ENCODE results near the gene NPEPPS.

NPEPPS gene

GRCh38 chr17:47653442-47653841 lies 122.5 kb downstream of the NPEPPS start:
- no peaks in the 10 kb centered on the region for H3K27me3 ChIP-seq (ENCODE audit: control insufficient read depth, insufficient read depth, low read length)
- peaks cover 76% of the 10 kb centered on the region for H3K36me3 ChIP-seq (ENCODE audit: control insufficient read depth, low read depth, low read length)
- peaks cover 17% of the 10 kb centered on the region for H3K4me1 ChIP-seq (ENCODE audit: control insufficient read depth, low read depth, low read length)
- no peaks in the 10 kb centered on the region for H3K9me3 ChIP-seq (ENCODE audit: control insufficient read depth, low read depth, low read length)
- no peak overlapping the region for H3K27ac ChIP-seq (ENCODE audit: low read length)
- no peak overlapping the region for H3K4me3 ChIP-seq (ENCODE audit: low read length)
- no peak overlapping the region for H3K9ac ChIP-seq (ENCODE audit: low read length)

GRCh38 chr17:47654991-47655390 lies 124.1 kb downstream of the NPEPPS start:
- Histone ChIP-seq H3K9me3 (ENCODE audit: control insufficient read depth, low read depth, low read length) (no peaks in the 10 kb centered on the region), H3K27ac (ENCODE audit: low read length) (no peak overlapping the region), H3K27me3 (ENCODE audit: control insufficient read depth, insufficient read depth, low read length) (no peaks in the 10 kb centered on the region), H3K4me3 (ENCODE audit: low read length) (no peak overlapping the region), H3K36me3 (ENCODE audit: control insufficient read depth, low read depth, low read length) (peaks cover 89% of the 10 kb centered on the region), H3K9ac (ENCODE audit: low read length) (no peak overlapping the region), H3K4me1 (ENCODE audit: control insufficient read depth, low read depth, low read length) (peaks cover 17% of the 10 kb centered on the region)

- H3K27me3 ChIP-seq (ENCODE audit: control insufficient read depth, insufficient read depth, low read length) = no peaks in the 10 kb centered on the region
- H3K4me3 ChIP-seq (ENCODE audit: low read length) = no peak overlapping the region
- H3K9ac ChIP-seq (ENCODE audit: low read length) = no peak overlapping the region
- H3K9me3 ChIP-seq (ENCODE audit: control insufficient read depth, low read depth, low read length) = no peaks in the 10 kb centered on the region
- no peak overlapping the region for H3K27ac ChIP-seq (ENCODE audit: low read length)
- H3K4me1 ChIP-seq (ENCODE audit: control insufficient read depth, low read depth, low read length) = peaks cover 11% of the 10 kb centered on the region
- H3K36me3 ChIP-seq (ENCODE audit: control insufficient read depth, low read depth, low read length) = peaks cover 97% of the 10 kb centered on the region
Observed at GRCh38 chr17:47660064-47660492, 129.2 kb downstream of the NPEPPS start.

- no peak overlapping the region for H3K9ac ChIP-seq (ENCODE audit: low read length)
- H3K36me3 ChIP-seq (ENCODE audit: control insufficient read depth, low read depth, low read length) = peaks cover 94% of the 10 kb centered on the region
- no peaks in the 10 kb centered on the region for H3K27me3 ChIP-seq (ENCODE audit: control insufficient read depth, insufficient read depth, low read length)
- peak overlapping the region; percentile 11 for H3K27ac ChIP-seq (ENCODE audit: low read length)
- no peak overlapping the region for H3K4me3 ChIP-seq (ENCODE audit: low read length)
- peaks cover 15% of the 10 kb centered on the region for H3K4me1 ChIP-seq (ENCODE audit: control insufficient read depth, low read depth, low read length)
- H3K9me3 ChIP-seq (ENCODE audit: control insufficient read depth, low read depth, low read length) = no peaks in the 10 kb centered on the region
Observed at GRCh38 chr17:47663912-47664623, 133.2 kb downstream of the NPEPPS start.

- Histone ChIP-seq H3K9ac (ENCODE audit: low read length) (no peak overlapping the region), H3K27me3 (ENCODE audit: control insufficient read depth, insufficient read depth, low read length) (no peaks in the 10 kb centered on the region), H3K27ac (ENCODE audit: low read length) (peak overlapping the region; percentile 11)
Observed at GRCh38 chr17:47664624-47664941, 133.7 kb downstream of the NPEPPS start.

GRCh38 chr17:47665655-47666054 lies 134.7 kb downstream of the NPEPPS start:
- Histone ChIP-seq H3K27ac (ENCODE audit: low read length) (peak overlapping the region; percentile 21), H3K9ac (ENCODE audit: low read length) (no peak overlapping the region), H3K27me3 (ENCODE audit: control insufficient read depth, insufficient read depth, low read length) (no peaks in the 10 kb centered on the region), H3K9me3 (ENCODE audit: control insufficient read depth, low read depth, low read length) (no peaks in the 10 kb centered on the region), H3K4me3 (ENCODE audit: low read length) (no peak overlapping the region), H3K4me1 (ENCODE audit: control insufficient read depth, low read depth, low read length) (peaks cover 15% of the 10 kb centered on the region), H3K36me3 (ENCODE audit: control insufficient read depth, low read depth, low read length) (peaks cover 97% of the 10 kb centered on the region)

More at GRCh38 chr17:47664624-47664941, 133.7 kb downstream of the NPEPPS start:
- no peak overlapping the region for H3K4me3 ChIP-seq (ENCODE audit: low read length)
- no peaks in the 10 kb centered on the region for H3K9me3 ChIP-seq (ENCODE audit: control insufficient read depth, low read depth, low read length)
- H3K4me1 ChIP-seq (ENCODE audit: control insufficient read depth, low read depth, low read length) = peaks cover 15% of the 10 kb centered on the region
- peaks cover 95% of the 10 kb centered on the region for H3K36me3 ChIP-seq (ENCODE audit: control insufficient read depth, low read depth, low read length)

GRCh38 chr17:47669081-47669480 lies 138.2 kb downstream of the NPEPPS start:
- Histone ChIP-seq H3K9ac (ENCODE audit: low read length) (no peak overlapping the region), H3K4me1 (ENCODE audit: control insufficient read depth, low read depth, low read length) (peaks cover 15% of the 10 kb centered on the region), H3K36me3 (ENCODE audit: control insufficient read depth, low read depth, low read length) (peaks cover 96% of the 10 kb centered on the region), H3K9me3 (ENCODE audit: control insufficient read depth, low read depth, low read length) (no peaks in the 10 kb centered on the region), H3K27me3 (ENCODE audit: control insufficient read depth, insufficient read depth, low read length) (no peaks in the 10 kb centered on the region), H3K4me3 (ENCODE audit: low read length) (no peak overlapping the region), H3K27ac (ENCODE audit: low read length) (no peak overlapping the region)

GRCh38 chr17:47670064-47670463 lies 139.2 kb downstream of the NPEPPS start:
- Histone ChIP-seq H3K4me3 (ENCODE audit: low read length) (no peak overlapping the region), H3K27ac (ENCODE audit: low read length) (no peak overlapping the region), H3K4me1 (ENCODE audit: control insufficient read depth, low read depth, low read length) (peaks cover 5% of the 10 kb centered on the region), H3K36me3 (ENCODE audit: control insufficient read depth, low read depth, low read length) (peaks cover 96% of the 10 kb centered on the region), H3K9me3 (ENCODE audit: control insufficient read depth, low read depth, low read length) (no peaks in the 10 kb centered on the region), H3K27me3 (ENCODE audit: control insufficient read depth, insufficient read depth, low read length) (no peaks in the 10 kb centered on the region), H3K9ac (ENCODE audit: low read length) (no peak overlapping the region)
